Caco-2 (cell line): Measurements from ENCODE around the gene PCDHGB2. TPM values are rescaled to one million over a fixed set of nuclear protein-coding genes. Genes with fewer than 3 reads are reported as not detected.

Experiments used
- BruUV-seq: library from RNA; stranded (reverse); fragments of 400-500 nt; replicated peaks from 2 replicates; lab custom pipeline; 2021; lab: Mats Ljungman, UMichigan
- CTCF ChIA-PET: fragments of 300-600 bp; sonication (Branson Sonifier 250); formaldehyde crosslinking; loops from one replicate; lab custom pipeline; 2022; ENCODE audit warnings: antibody characterized with exemption; lab: Charles Lee
- POLR2A ChIA-PET: fragments of 300-600 bp; sonication (Branson Sonifier 250); formaldehyde crosslinking; loops from one replicate; lab custom pipeline; 2022; ENCODE audit warnings: antibody characterized with exemption; lab: Charles Lee
- DNase-seq, 2 experiments: peaks; one replicate each; pipeline versions ENCODE4 v3.0.0 to v3.0.0-alpha.2; 2020 to 2022
- H3K27me3 ChIP-seq: replicated peaks from 2 replicates; pipeline ENCODE4 v1.6.0; 2011; ENCODE audit warnings: low read length; ENCODE audit not compliant: control insufficient read depth, insufficient read depth
- H3K36me3 ChIP-seq: 2 replicates; pipeline ENCODE4 v1.5.1; 2011; ENCODE audit warnings: low read length; ENCODE audit not compliant: control insufficient read depth, insufficient read depth
- H3K4me1 ChIP-seq: fragments of 250-450 bp; sonication (Bioruptor Pico); 2 replicates; pipeline ENCODE4 v1.5.1; 2020; ENCODE audit warnings: mild to moderate bottlenecking
- H3K4me3 ChIP-seq: 2 replicates; pipeline ENCODE4 v1.5.1; 2011; ENCODE audit warnings: low read depth, mild to moderate bottlenecking, control low read depth, low read length
- H3K9me3 ChIP-seq: fragments of 250-450 bp; sonication (Bioruptor Pico); 2 replicates; pipeline ENCODE4 v1.5.1; 2020; ENCODE audit warnings: mild to moderate bottlenecking, moderate library complexity
- H3K27ac Mint-ChIP-seq: one replicate; pipeline ENCODE4 v1.8.0; 2022; ENCODE audit warnings: mixed read lengths; ENCODE audit not compliant: unreplicated experiment
- H3K27me3 Mint-ChIP-seq: one replicate; pipeline ENCODE4 v1.8.0; 2022; ENCODE audit warnings: mixed read lengths; ENCODE audit not compliant: insufficient read depth, unreplicated experiment
- H3K36me3 Mint-ChIP-seq: one replicate; pipeline ENCODE4 v1.8.0; 2022; ENCODE audit warnings: mild to moderate bottlenecking, mixed read lengths; ENCODE audit not compliant: insufficient read depth, unreplicated experiment
- H3K4me1 Mint-ChIP-seq: one replicate; pipeline ENCODE4 v1.8.0; 2022; ENCODE audit warnings: low read depth, mixed read lengths; ENCODE audit not compliant: unreplicated experiment
- H3K4me3 Mint-ChIP-seq: one replicate; pipeline ENCODE4 v1.8.0; 2022; ENCODE audit warnings: mild to moderate bottlenecking, moderate library complexity, mixed read lengths; ENCODE audit not compliant: unreplicated experiment
- H3K9me3 Mint-ChIP-seq: one replicate; pipeline ENCODE4 v1.8.0; 2022; ENCODE audit warnings: mixed read lengths; ENCODE audit not compliant: unreplicated experiment
- CTCF ChIP-seq, 2 experiments: fragments of 200-600 bp in 1 of 2; IDR thresholded peaks; 1 replicate in 1 of 2; 2 replicates in 1 of 2; pipeline versions ENCODE4 v1.5.1 to v1.8.0; 2011 to 2022; ENCODE audit warnings: antibody characterized with exemption in 1 of 2, control low read depth in 1 of 2, inconsistent platforms in 1 of 2, low read depth in 1 of 2, low read length in 1 of 2, mild to moderate bottlenecking in 1 of 2, moderate library complexity in 1 of 2; ENCODE audit not compliant: insufficient read depth in 1 of 2, severe bottlenecking in 1 of 2, unreplicated experiment in 1 of 2
- intact Hi-C: fragments of 100-400 bp; cut with micrococcal nuclease; formaldehyde crosslinking; loops from one replicate; pipeline ENCODE4 v1.10.0; 2022; ENCODE audit not compliant: unreplicated experiment
- total RNA-seq: library from RNA; stranded (reverse); gene quantifications from 2 replicates; pipeline ENCODE4 v1.2.3, GENCODE V29; 2022

PCDHGB2 gene
- total RNA-seq, 1 experiment from 2014 or later = 1.3 TPM

- DNase-seq = no peak
- Histone ChIP-seq H3K27me3 (no peaks in the 10 kb centered on the region), H3K4me1 (peaks cover 5% of the 10 kb centered on the region; the same call in 1 of the 2 replicates), H3K9me3 (peaks cover 22% of the 10 kb centered on the region), H3K4me3 (no peak overlapping the region), H3K36me3 (peaks cover 6% of the 10 kb centered on the region; the same call in 1 of the 2 replicates)
- Mint-ChIP-seq H3K9me3 (peaks cover 21% of the 10 kb centered on the region), H3K4me1 (peaks cover 6% of the 10 kb centered on the region), H3K36me3 (peaks cover 38% of the 10 kb centered on the region), H3K4me3 (no peak overlapping the region), H3K27me3 (no peaks in the 10 kb centered on the region), H3K27ac (no peak overlapping the region)
- intact Hi-C loops = loop anchor here (5.0 kb wide), 1 partner anchor 90 kb away; the partner anchor contains the start of gene PCDHGA10
- ChIA-PET POLR2A (no interaction called here), CTCF (no interaction called here)
- TF ChIP-seq CTCF (IDR thresholded peaks at IDR 0.05; ENCODE audit: insufficient read depth in 1 of 2, low read depth in 1 of 2, low read length in 1 of 2, severe bottlenecking in 1 of 2, unreplicated experiment in 1 of 2) = no peak
- no TSS peak for BruUV-seq
Observed at GRCh38 chr5:141322261-141322660, 37.5 kb upstream of the PCDHGB2 start.

- H3K36me3 Mint-ChIP-seq = no peaks in the 10 kb centered on the region
- intact Hi-C loops = loop anchor here (1.0 to 2.0 kb wide), 4 partner anchors 33 to 238 kb away; partner anchors contain the start of gene PCDHGB2
- H3K27me3 Mint-ChIP-seq = no peaks in the 10 kb centered on the region
- Histone ChIP-seq H3K9me3 (no peaks in the 10 kb centered on the region), H3K27me3 (no peaks in the 10 kb centered on the region), H3K36me3 (no peaks in the 10 kb centered on the region), H3K4me1 (no peaks in the 10 kb centered on the region), H3K4me3 (peak overlapping the region; percentile 39)
- H3K4me3 Mint-ChIP-seq = peak overlapping the region; percentile 93
- peak overlapping the region; percentile 88 for H3K27ac Mint-ChIP-seq
- ChIA-PET CTCF (interaction anchor here (0.9 to 1.5 kb wide), 2 partner anchors 87 to 238 kb away, joined by 3 to 4 read pairs; partner anchors contain the start of gene PCDHGA10), POLR2A (no interaction called here)
- BruUV-seq = TSS peak; percentile 61
- H3K9me3 Mint-ChIP-seq = no peaks in the 10 kb centered on the region
- peak; percentile 82 to 85 for DNase-seq
- TF ChIP-seq CTCF (IDR thresholded peaks at IDR 0.05; ENCODE audit: insufficient read depth in 1 of 2, low read depth in 1 of 2, low read length in 1 of 2, severe bottlenecking in 1 of 2, unreplicated experiment in 1 of 2) = peak; percentile 80 to 85
- H3K4me1 Mint-ChIP-seq = no peaks in the 10 kb centered on the region
Observed at GRCh38 chr5:141326088-141326854, 33.5 kb upstream of the PCDHGB2 start.

- no TSS peak for BruUV-seq
- Histone ChIP-seq H3K36me3 (no peaks in the 10 kb centered on the region), H3K4me3 (no peak overlapping the region), H3K9me3 (no peaks in the 10 kb centered on the region), H3K27me3 (no peaks in the 10 kb centered on the region), H3K4me1 (no peaks in the 10 kb centered on the region)
- POLR2A ChIA-PET = no interaction called here
- H3K4me1 Mint-ChIP-seq = no peaks in the 10 kb centered on the region
- H3K27me3 Mint-ChIP-seq = no peaks in the 10 kb centered on the region
- CTCF ChIA-PET = interaction anchor here (0.8 to 1.1 kb wide), 2 partner anchors 236 to 239 kb away, joined by 3 read pairs; no protein-coding TSS in a partner anchor
- H3K36me3 Mint-ChIP-seq = no peaks in the 10 kb centered on the region
- H3K9me3 Mint-ChIP-seq = no peaks in the 10 kb centered on the region
- no peak overlapping the region for H3K4me3 Mint-ChIP-seq
- no peak for TF ChIP-seq CTCF (IDR thresholded peaks at IDR 0.05; ENCODE audit: insufficient read depth in 1 of 2, low read depth in 1 of 2, low read length in 1 of 2, severe bottlenecking in 1 of 2, unreplicated experiment in 1 of 2)
- H3K27ac Mint-ChIP-seq = no peak overlapping the region
- intact Hi-C loops = no loop called here
- no peak for DNase-seq
Observed at GRCh38 chr5:141328231-141328630, 31.6 kb upstream of the PCDHGB2 start.
